GM12891 (cell line): ENCODE data around the gene GIMAP1.

Experiments
- POLR2A ChIP-seq: IDR thresholded peaks from 2 replicates; pipeline ENCODE4 v1.6.1; 2011; ENCODE audit warnings: low read depth, low read length, control low read depth
- POLR2AphosphoS5 ChIP-seq: IDR thresholded peaks from 2 replicates; pipeline ENCODE4 v1.6.1; 2011; ENCODE audit warnings: low read depth, low read length, control low read depth

- TF ChIP-seq POLR2AphosphoS5 = no peak
- TF ChIP-seq POLR2A = no peak
These were observed 35.3 kb downstream of the GIMAP1 start for GRCh38 chr7:150751702-150752101.
